Omental fat pad (tissue), 4 donors: Measurements from ENCODE around the gene SPAG16. TPM values are rescaled to one million over a fixed set of nuclear protein-coding genes. Genes with fewer than 3 reads are reported as not detected.
"Not testable (repeated sequence)": the region's sequence is repeated elsewhere in the genome, so short reads cannot be mapped to it uniquely, and the experiment has no call there.

Experiments
- ATAC-seq: fragments of 150-250 bp; one replicate; pipeline ENCODE4 v1.9.1; 2016; ENCODE audit warnings: mild to moderate bottlenecking, moderate library complexity; ENCODE audit not compliant: low FRiP score
- DNase-seq: peaks from one replicate; pipeline ENCODE4 v3.0.0-alpha.2; 2019; ENCODE audit warnings: low spot score
- CTCF ChIP-seq, 3 donors: fragments of 450-650 bp; IDR thresholded peaks; one replicate each; pipeline ENCODE4 v1.5.1; 2016 to 2017; ENCODE audit warnings: antibody characterized with exemption in 3 of 3, mild to moderate bottlenecking in 3 of 3, moderate library complexity in 2 of 3
- total RNA-seq, 4 donors: library from RNA; depleted of rRNA; stranded (reverse); fragments of >200 nt; gene quantifications; one replicate each; pipeline ENCODE4 v1.1.0, GENCODE V29; 2016

SPAG16 gene
- total RNA-seq, 4 donors from 2014 or later = 11.1 to 29.5 (median 13.3) TPM

GRCh38 chr2:213710164-213710563, 425.9 kb downstream of the SPAG16 start:
- ATAC-seq = no peak
- DNase-seq = no peak

GRCh38 chr2:213718411-213718810, 434.1 kb downstream of the SPAG16 start:
- not testable (repeated sequence) for ATAC-seq, DNase-seq

More at GRCh38 chr2:213710164-213710563, 425.9 kb downstream of the SPAG16 start:
- TF ChIP-seq CTCF (IDR thresholded peaks at IDR 0.05) = no peak

GRCh38 chr2:213722565-213722964, 438.3 kb downstream of the SPAG16 start:
- no peak for TF ChIP-seq CTCF (IDR thresholded peaks at IDR 0.05)
- DNase-seq = no peak
- no peak for ATAC-seq

- no peak for TF ChIP-seq CTCF (IDR thresholded peaks at IDR 0.05)
- no peak for ATAC-seq
- DNase-seq = no peak
Observed at GRCh38 chr2:213723041-213723560, 438.8 kb downstream of the SPAG16 start.

- no peak for TF ChIP-seq CTCF (IDR thresholded peaks at IDR 0.05)
- DNase-seq (no peak), ATAC-seq (no peak)
Observed at GRCh38 chr2:213723707-213724106, 439.4 kb downstream of the SPAG16 start.

GRCh38 chr2:213726101-213726500, 441.8 kb downstream of the SPAG16 start:
- ATAC-seq (no peak), DNase-seq (no peak)
- TF ChIP-seq CTCF (IDR thresholded peaks at IDR 0.05) = no peak

GRCh38 chr2:213733893-213734292, 449.6 kb downstream of the SPAG16 start:
- ATAC-seq = no peak
- DNase-seq = no peak
- TF ChIP-seq CTCF (IDR thresholded peaks at IDR 0.05) = no peak

- ATAC-seq (no peak), DNase-seq (no peak)
- TF ChIP-seq CTCF (IDR thresholded peaks at IDR 0.05) = no peak
Observed at GRCh38 chr2:213740453-213740852, 456.2 kb downstream of the SPAG16 start.
